IPS DF 4.7 (cell line): ENCODE data around the gene MICAL2.

ENCODE experiments used
- DNase-seq: peaks from one replicate; pipeline ENCODE4 v3.0.0-alpha.2; 2013; ENCODE audit warnings: low spot score; ENCODE audit errors: extremely low read depth

Gene MICAL2

DNA sequence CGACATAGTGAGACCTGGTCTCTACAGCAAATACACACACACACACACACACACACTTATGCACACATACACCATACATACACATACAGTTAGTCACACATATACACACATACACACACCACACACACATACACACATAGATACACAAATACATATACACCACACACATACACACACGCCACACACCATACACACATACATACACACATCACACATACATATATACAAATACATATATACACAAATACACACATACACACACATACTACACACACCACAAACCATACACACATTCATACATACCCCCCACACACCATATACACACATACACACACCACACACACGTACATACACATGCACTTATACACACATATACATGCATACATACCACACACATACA, 57.7 kb downstream of the MICAL2 start:
- no peak for DNase-seq

DNA sequence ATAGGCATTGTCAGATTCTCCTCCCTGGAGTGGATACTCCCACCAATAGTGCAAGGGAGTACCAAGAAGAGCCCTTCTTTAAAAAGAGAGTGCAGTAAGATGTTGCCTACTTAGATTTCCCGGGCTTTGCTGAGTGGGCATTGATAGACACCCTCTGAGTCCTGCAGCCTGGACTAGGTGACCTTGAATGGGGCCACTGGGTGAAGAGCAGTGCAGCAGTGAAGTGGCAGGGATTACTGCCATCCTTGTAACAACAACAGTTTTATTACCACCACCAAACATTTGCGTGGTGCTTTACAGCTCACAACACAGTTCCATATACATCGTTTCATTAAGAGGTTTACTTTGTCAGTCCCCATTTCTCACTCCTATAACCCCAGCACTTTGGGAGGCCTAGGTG, 59.4 kb downstream of the MICAL2 start:
- no peak for DNase-seq

DNA sequence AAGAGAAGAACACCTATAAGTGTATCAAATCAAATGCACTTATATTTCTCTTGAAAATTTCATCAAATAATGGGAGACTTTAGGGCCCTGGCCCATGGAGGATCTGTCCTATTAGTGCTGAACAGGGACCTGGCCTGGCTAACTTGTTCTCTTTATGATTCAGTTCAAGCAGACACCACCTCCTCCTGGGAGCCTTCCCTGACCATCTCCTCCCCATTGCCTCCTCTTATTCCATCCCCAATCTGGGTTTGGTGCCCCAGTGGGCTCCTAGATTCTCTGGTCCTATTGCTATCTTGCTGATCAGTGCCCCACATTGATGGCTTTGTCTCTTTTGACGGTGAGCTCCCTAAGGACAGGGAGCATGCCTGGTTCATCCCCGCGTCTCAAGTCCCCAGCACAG, 60.1 kb downstream of the MICAL2 start:
- DNase-seq, result no peak

DNA sequence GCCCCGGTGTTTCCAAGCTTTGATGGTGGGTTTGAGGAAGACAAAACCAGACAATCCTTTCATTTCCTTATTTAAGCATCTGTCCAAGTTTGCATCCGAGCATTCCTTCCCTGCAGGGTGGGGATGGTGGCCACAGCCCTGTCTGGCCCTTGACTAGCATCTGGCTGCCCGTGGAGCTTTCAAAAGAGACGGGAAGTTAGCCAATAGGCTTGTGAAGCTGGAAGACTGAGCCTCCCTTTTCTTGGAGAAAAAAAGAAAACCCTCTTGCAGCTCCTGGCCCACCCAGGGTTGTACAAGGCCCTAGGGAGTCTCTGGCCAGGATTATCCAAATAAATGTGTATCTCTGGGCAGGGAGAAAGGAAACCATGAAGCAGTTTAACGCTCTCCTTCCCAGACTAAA, 60.6 kb downstream of the MICAL2 start:
- no peak for DNase-seq

DNA sequence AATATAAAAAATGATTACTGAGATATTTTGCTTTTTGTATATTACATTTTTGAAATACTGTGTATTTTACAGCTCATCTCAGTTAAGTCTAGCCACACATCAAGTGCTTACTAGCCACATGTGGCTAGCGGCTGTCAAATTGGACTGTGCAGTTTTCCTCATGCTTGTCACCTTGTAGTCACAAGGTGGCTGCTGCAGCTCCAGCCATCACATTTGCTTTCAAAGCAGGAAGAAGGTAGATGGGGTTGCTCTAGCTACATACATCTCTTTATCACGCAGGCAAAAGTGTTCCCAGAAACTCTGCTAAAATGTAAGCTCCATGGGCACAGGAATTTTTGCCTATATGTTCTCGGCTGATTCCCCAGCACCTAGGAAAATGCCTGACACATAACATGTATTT, 61.5 kb downstream of the MICAL2 start:
- DNase-seq, result no peak

DNA sequence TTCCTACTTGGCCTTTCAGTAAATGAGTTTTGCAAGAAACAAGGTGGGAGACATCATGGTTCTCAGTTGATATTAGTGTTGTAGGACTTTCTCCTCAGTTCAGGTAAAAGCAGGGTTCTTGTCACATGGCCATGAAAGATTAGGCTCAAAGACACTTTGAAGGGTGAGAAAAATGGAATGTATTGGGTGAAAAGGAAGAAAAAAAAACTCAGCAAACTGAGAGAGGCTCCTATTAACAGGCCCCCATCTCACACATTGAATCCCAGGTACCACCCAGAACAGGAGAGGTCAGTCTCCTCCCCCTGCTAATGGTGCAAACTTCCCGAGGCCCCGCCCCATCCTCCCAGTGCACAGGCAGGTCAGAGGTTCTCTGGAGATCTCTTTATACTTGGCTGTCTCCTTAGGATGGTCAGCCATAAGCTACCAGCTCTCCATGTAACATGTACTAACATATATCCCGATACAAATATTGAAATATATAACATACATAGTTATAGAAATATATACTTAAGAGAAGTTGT, 62.2 kb downstream of the MICAL2 start:
- DNase-seq, result no peak

DNA sequence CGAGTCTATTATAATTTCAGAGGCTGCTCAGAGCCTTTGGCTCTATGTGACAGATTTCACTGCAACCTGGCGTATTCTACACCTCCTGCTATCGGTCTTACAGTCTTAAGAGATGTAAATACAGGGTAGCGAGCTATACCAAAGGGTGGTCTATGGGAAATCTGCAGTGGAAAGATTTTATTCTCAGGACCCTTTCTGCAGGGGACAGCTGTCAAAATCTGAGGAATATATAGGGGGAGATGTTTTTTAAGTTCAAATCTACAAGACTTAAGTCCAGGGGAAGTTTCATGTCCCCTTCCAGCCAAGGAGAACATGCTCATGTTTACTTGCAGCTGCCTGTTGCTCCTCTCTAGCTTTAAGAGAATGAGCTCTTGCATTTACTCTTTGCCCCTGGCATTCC, 62.7 kb downstream of the MICAL2 start:
- DNase-seq, result no peak

DNA sequence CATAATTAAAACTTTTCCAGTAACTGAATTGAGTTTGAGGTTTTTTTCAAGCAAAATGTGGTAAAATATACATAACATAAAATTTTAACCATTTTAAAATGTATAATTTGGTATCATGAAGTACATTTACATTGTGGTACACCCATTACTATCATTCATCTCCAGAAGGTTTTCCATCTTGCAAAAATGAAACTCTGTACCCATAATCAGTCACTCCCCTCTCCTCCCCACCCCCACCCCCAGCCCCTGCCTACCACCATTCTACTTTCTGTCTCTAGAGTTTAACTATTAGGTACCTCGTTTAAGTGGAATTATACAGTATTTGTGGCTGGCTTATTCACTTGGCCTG, 63.7 kb downstream of the MICAL2 start:
- no peak for DNase-seq

DNA sequence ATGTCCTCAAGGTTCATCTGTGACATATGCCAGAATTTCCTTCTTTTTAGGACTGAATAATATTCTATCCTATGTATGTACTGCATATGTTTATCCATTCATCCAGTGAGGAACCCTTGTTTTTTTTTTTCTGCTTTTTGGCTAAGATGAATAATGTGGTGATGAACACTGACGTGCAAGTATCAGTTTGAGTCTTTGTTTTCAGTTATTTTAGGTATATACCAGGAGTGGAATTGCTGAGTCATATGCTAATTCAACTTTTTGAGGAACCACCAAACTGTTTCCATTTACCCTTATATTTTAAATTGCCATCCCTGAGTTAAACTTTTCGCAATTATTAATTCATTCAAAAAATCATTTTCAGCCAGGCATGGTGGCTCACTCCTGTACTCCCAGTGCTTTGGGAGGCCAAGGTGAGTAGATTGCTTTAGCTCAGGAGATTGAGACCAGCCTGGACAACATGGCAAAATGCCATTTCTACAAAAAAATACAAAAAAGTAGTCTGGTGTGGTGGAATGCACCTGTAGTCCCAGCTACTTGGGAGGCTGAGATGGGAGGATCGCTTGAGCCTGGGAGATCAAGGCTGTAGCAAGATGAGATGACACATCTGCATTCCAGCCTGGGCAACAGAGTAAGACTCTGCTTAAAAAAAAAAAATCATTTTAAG, 64.2 kb downstream of the MICAL2 start:
- DNase-seq, result no peak

DNA sequence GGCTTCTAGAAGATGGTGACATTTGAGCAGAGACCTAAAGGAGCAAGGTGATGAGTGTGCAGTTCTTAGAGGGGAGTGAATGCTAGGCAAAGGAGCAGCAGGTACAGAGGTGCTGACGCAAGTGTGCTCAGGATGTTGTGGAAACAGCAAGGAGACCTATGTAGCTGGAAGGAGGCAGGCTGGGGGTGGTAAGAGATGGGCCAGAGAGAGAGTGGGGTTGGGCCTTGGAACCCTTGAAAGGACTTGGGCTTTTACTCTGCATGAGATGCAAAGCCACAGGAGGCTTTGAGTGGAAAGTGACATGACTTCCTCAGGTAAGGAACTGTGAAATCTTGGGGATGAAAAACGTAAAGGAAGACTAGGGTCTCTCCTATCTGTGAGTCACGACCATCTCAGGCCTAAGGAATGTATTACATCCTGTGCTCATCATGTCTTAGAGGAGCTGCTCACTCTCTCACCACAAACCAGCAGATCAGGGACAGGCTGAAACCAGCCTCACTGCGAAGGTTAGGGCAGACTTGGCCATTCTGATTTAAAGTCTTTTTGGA, 65.4 kb downstream of the MICAL2 start:
- no peak for DNase-seq

DNA sequence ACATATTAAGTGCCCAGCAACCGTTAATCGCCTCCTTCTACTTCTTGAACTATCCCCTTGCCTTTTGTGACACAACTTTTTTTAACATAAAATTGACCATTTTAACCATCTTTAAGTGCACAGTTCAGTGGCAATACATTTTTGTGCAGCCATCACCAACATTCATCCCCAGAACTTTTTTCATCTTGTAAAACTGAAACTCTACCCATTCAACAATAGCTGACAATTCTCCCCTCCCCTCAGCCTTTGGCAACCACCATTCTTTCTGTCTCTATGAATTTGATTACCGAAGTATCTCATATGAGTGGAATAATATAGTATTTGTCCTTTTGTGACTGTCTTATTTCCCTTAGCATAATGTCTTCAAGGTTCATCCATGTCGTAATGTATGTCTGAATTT, 66.0 kb downstream of the MICAL2 start:
- no peak for DNase-seq

DNA sequence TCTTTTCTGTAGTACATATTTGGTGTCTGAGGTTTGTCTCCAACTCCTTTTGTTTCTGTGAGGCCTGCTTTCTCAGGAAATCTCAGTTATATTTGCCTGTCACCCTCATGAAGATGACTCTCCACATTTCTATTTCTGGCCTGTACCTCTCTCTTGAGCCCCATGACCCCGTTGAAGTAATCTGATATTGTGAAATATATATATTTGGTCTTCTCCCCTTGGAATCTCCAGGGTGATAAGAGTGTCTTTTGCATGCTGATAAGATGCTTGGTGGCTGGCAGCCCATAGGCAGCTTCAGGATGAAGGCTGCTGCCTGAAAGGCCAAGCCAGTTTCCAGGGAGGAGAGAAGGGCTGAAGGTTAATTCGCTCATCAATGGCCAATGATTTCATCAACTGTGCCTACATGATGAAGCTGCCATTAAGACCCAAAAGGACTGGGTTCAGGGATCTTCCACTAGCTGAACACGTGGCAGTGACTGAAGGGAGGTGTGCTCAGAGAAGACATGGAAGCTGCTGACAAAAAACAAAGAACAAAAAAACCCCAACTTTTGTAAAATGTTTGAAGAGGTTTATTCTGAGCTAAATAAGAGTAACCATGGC, 67.4 kb downstream of the MICAL2 start:
- no peak for DNase-seq

DNA sequence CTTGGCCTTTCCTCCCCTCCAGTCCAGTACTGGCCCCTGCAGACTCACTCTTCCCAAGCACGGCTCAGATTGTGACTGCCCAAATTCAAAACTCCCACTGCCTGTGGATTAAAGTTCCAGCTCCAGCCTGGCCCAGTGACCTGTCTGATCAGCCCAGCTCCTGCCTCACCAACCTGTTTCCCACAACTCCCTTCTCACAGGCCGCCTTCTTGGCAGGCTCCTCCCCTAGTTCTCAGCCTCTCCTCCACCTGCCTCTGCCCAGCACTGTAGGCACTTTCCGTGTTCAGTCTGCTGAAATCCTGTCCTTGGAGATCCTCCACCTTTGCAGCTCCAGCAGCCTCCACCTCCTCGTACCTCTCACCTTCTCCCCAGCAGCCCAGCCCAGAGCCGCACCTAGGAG, 68.6 kb downstream of the MICAL2 start:
- no peak for DNase-seq

DNA sequence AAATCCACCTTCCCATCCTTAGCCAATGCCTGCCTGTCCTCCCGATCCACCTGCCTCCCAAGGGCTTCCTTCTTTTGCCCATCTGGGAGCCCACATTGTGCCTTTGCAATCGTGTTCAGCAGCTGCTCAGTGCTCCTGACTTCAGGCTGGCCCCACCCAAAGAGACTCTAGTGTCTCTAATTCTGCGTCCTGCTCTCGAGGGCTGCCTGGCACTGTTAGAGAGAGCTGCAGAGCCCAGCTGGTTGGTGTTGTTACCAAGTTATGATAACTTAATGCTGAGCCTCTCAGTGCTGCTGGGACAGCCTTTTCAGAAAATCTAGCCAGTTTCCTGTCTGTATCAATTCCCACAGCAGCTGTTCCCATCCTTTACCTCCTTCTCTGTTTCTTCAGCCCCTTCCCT, 69.1 kb downstream of the MICAL2 start:
- DNase-seq, result no peak

DNA sequence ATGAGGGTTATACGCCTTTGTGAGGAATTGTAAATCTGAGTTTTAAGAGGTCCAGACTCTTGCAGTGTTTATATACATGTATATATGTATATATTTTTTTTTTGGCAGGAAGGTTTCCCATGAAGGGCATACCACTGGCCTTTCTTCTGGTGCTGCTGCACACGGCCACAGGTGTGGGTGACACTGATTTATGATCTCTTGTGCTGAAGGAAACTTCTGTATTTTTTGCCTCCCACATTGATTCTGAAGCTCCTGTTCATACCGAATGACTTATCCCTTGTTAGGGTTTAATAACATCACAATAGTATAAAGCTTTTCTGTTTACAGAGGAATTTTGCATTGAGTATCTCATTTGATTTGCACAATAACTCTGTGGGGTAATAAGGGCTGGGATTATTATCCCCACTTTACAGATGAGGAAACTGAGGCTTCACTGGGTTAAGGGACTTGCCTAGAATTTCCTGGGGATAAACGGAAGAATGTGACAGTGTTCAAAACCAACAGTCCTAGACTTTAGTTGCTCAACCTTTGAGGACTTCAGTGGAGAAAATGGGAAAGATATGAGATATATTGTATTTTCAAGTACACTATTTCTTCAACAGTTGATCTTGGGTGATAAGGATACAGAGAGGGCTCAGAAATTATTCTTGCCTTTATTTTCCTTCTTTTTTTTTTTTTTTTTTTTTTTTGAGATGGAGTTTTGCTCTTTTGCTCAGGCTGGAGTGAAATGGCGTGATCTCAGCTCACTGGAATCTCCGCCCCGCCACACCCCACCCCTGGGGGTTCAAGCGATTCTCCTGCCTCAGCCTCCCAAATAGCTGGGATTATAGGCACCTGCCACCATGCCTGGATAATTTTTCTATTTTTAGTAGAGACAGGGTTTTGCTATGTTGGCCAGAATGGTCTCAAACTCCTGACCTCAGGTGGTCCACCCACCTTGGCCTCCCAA, 70.1 kb downstream of the MICAL2 start:
- no peak for DNase-seq

DNA sequence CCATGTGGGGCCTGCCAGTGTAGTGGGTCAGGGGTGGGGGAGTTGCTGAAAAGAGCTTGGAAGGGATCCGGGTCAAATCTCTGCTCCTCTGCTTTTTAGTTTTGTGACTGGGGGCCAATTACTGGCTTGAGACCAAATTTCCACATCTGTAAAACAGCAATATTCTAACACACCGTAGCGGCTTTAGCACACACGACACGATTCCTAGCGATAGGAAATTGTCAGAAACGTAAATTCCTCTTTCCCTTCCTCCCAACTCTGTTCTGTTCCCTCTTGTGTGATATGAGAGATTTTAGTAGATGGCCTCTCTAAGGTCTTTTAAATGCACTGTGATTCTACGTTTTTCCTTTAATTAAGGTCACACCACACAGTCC, 71.9 kb downstream of the MICAL2 start:
- no peak for DNase-seq

DNA sequence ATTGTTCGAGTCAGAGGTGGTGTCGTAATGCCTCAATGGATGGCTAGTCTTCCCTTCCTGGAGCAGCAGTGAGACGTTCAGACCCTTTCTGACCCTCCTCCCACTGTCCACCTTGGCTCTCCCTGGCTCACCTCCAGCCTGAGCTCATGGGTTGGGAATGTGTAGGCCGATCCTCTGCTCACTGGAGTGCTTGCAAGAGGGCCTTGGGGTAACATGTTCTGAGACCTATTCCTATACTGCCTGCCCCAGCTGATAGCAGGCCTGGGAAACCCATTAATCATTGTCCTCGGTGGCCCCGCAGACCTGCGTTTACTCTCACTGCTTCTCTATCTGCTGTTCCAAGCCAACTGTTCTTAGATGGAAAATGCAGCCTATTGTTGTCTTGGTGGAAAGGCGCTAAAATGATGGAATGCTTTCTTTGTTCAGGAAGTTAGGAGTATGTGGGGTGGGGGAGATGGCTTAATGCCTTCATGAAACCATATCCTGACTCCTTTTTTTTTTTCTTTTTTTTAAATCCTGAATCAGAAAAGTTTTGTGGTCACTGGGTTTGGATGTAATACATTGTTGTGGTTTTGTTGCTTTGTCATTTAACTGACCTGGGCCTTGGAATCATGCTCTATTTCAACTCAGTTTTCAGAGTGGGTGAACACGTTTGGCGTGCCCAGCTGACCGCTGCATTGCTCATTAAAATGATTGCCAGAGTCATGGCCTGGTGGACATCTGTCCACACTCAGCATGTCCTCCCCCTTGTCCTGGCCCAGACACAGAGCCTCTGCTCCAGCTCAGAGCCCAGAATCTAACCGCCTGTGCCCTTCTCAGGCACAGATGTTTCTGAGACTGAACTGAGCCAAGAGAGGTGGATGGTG, 72.5 kb downstream of the MICAL2 start:
- DNase-seq, result no peak

DNA sequence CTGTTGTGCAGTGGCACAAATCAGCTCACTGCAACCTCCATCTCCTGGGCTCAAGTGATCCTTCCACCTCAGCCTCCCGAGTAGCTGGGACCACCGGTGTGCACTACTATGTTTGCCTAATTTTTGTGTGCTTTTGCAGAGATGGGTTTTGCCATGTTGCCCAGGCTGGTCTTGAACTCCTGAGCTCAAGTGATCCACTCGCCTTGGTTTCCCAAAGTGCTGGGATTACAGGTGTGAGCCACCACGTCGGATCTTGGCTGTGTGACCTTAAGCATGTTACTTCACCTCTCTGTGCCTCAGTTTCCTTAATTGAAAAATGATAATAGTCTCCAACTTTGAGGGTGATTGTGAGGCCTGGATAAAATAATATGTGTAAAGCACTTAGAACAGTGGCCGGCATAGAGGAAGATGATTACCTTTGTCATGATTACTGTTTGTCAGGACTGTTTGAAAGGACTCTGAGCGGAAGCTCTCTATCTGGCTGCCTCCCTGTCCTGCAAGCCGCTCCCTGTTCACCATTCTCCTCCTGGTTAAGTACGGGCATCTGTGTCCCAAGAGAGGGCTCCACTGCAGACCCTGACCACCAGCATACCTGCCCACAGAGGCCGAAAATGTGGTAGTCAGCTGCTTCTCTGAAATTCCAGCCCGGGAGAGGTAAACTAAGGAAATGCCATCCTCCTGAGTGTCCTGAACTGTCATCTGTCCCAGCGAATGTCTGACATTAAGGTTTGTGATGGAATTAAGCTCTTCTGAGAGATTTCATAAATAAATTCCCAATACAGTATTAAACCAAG, 73.6 kb downstream of the MICAL2 start:
- DNase-seq, result no peak

DNA sequence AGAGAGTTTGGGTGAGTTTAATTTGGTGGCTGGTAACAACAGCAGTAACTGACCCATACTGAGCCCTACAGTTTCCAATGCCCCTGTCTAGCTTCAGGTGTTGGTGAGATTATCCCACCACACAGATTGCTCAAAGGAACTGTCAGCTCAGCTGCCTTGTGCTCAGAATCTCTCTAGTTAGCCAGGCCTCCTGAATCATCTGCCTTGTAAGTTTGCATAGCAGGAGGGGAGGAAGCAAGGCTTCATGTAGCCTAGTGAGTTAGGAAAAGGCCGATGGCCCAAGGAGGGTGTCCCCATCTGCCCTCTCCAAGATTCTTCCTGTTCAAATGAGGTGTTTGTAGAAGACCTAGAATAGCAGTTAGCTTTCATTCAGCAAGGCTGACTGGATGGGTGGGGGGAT, 74.3 kb downstream of the MICAL2 start:
- no peak for DNase-seq

DNA sequence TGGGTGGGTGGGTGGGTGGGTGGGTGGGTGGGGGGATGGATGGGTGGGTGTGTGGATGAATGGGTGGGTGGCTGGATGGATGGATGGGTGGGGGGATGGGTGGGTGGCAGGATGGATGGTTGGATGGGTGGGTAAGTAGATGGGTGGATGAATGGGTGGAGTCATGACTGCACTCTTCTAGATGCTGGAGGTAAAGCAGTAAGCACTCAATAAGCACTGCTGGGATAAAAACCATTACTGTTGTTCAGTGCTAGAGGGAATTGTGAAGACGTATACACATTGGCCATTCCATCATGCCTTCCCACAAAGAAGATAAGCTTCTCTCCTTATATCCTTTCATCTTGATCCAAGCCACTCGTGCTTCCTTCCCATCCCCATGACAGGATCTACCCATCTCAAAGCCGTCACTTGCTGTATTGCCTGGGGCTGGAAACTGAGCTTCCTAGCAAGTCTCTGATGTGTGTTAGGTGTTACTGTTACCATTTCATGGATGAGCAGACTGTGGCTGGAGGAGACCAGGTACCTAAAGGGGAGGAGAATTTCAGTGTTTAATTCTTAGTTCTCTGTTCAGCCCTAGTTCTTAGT, 74.8 kb downstream of the MICAL2 start:
- no peak for DNase-seq
